Panc1 (cell line): ENCODE data around the gene WDR17. TPM values are rescaled to one million over a fixed set of nuclear protein-coding genes. Genes with fewer than 3 reads are reported as not detected.

Experiments
- ATAC-seq: fragments of 200-7000 bp; cut with Tn5 transposase; 2 replicates; pipeline ENCODE4 v1.9.1; 2020; ENCODE audit warnings: mild to moderate bottlenecking, moderate library complexity
- BruUV-seq: library from RNA; stranded (reverse); fragments of 400-500 nt; replicated peaks from 2 replicates; lab custom pipeline; 2021; lab: Mats Ljungman, UMichigan
- CTCF ChIA-PET: fragments of 300-600 bp; sonication (Branson Sonifier 250); formaldehyde crosslinking; loops from one replicate; lab custom pipeline; 2022; ENCODE audit warnings: antibody characterized with exemption; lab: Charles Lee
- POLR2A ChIA-PET: fragments of 300-600 bp; sonication (Branson Sonifier 250); formaldehyde crosslinking; loops from one replicate; lab custom pipeline; 2022; ENCODE audit warnings: antibody characterized with exemption; lab: Charles Lee
- DNase-seq: peaks from one replicate; pipeline ENCODE4 v3.0.0-alpha.2; 2010; ENCODE audit warnings: low read depth, low spot score
- H3K27ac ChIP-seq: 2 replicates; pipeline ENCODE4 v1.5.1; 2011; ENCODE audit warnings: mild to moderate bottlenecking, low read length, inconsistent platforms
- H3K27me3 ChIP-seq: fragments of 200-500 bp; sonication (Bioruptor generic); 2 replicates; pipeline ENCODE4 v1.6.0; 2014; ENCODE audit warnings: low read length, inconsistent platforms; ENCODE audit not compliant: control insufficient read depth, insufficient read depth
- H3K36me3 ChIP-seq: fragments of 200-500 bp; sonication (Bioruptor generic); 2 replicates; pipeline ENCODE4 v1.5.1; 2014; ENCODE audit warnings: inconsistent platforms, mild to moderate bottlenecking, low read length, moderate library complexity; ENCODE audit not compliant: control insufficient read depth, insufficient read depth
- H3K4me1 ChIP-seq: 2 replicates; pipeline ENCODE4 v1.5.1; 2011; ENCODE audit warnings: inconsistent platforms, mild to moderate bottlenecking, low read length, moderate library complexity; ENCODE audit not compliant: control insufficient read depth, insufficient read depth
- H3K4me3 ChIP-seq, 2 experiments: 2 replicates each; pipeline ENCODE4 v1.5.1; 2011 to 2012; ENCODE audit warnings: low read depth in 2 of 2, low read length in 2 of 2, mild to moderate bottlenecking in 2 of 2, inconsistent platforms in 1 of 2, moderate library complexity in 1 of 2
- H3K9me3 ChIP-seq: fragments of 200-500 bp; sonication (Bioruptor generic); 2 replicates; pipeline ENCODE4 v1.5.1; 2014; ENCODE audit warnings: low read depth, mild to moderate bottlenecking, inconsistent platforms, low read length, moderate library complexity; ENCODE audit not compliant: control insufficient read depth, insufficient read depth
- CTCF ChIP-seq: fragments of 450-650 bp; IDR thresholded peaks from 2 replicates; pipeline ENCODE4 v1.5.1; 2017; ENCODE audit warnings: mild to moderate bottlenecking
- POLR2AphosphoS5 ChIP-seq: IDR thresholded peaks from 2 replicates; pipeline ENCODE4 v1.6.1; 2012; ENCODE audit warnings: mild to moderate bottlenecking, low read depth, low read length, moderate library complexity
- REST ChIP-seq, 2 experiments: IDR thresholded peaks; 2 replicates each; pipeline ENCODE4 v1.6.1; 2011 to 2012; ENCODE audit warnings: low read depth in 2 of 2, control low read depth in 1 of 2, low read length in 1 of 2, mild to moderate bottlenecking in 1 of 2, moderate library complexity in 1 of 2; ENCODE audit not compliant: insufficient read depth in 1 of 2
- SIN3A ChIP-seq: IDR thresholded peaks from 2 replicates; pipeline ENCODE4 v1.6.1; 2012; ENCODE audit warnings: low read depth, mild to moderate bottlenecking, low read length, moderate library complexity, borderline replicate concordance; ENCODE audit not compliant: insufficient read depth
- TCF7L2 ChIP-seq: IDR thresholded peaks from 2 replicates; pipeline ENCODE4 v1.6.1; 2011; ENCODE audit warnings: mild to moderate bottlenecking, low read depth, low read length, inconsistent platforms
- in situ Hi-C: cut with HindIII; loops from 2 replicates; pipeline ENCODE4 v1.10.0; 2016; ENCODE audit warnings: low sequenced_read_pairs, low pct_unique_long_range_greater_than_20kb
- intact Hi-C: fragments of 100-400 bp; cut with micrococcal nuclease; formaldehyde crosslinking; loops from one replicate; pipeline ENCODE4 v1.10.0; 2022; ENCODE audit not compliant: unreplicated experiment
- total RNA-seq: library from RNA; stranded (reverse); gene quantifications from one replicate; pipeline ENCODE4 v1.2.1, GENCODE V29; 2021; ENCODE audit not compliant: unreplicated experiment

Gene WDR17
- total RNA-seq, 1 experiment from 2014 or later: 4.2 TPM

- Histone ChIP-seq H3K36me3 (no peaks in the 10 kb centered on the region), H3K4me3 (no peak overlapping the region), H3K27ac (no peak overlapping the region), H3K9me3 (no peaks in the 10 kb centered on the region), H3K27me3 (no peaks in the 10 kb centered on the region), H3K4me1 (no peaks in the 10 kb centered on the region)
- TF ChIP-seq TCF7L2: no peak
- TF ChIP-seq CTCF: no peak
- no peak for TF ChIP-seq POLR2AphosphoS5
- no peak for TF ChIP-seq REST (IDR thresholded peaks at IDR 0.05; ENCODE audit: insufficient read depth in 1 of 2, low read depth in 2 of 2, low read length in 1 of 2)
- TF ChIP-seq SIN3A: no peak
- intact Hi-C loops: loop anchor here (5.0 kb wide), 1 partner anchor 241 kb away; no protein-coding TSS in a partner anchor
- ChIA-PET POLR2A (no interaction called here), CTCF (no interaction called here)
- DNase-seq (no peak), ATAC-seq (no peak)
- no TSS peak for BruUV-seq
- in situ Hi-C loops: no loop called here
Observed at GRCh38 chr4:176036585-176037205, 28.9 kb upstream of the WDR17 start.

GRCh38 chr4:176038789-176039188 is 26.9 kb upstream of the WDR17 start:
- in situ Hi-C loops: no loop called here
- no peak overlapping the region for H3K27ac ChIP-seq
- DNase-seq: no peak
- ChIA-PET POLR2A (no interaction called here), CTCF (no interaction called here)
- BruUV-seq: no TSS peak
- TF ChIP-seq CTCF (no peak), SIN3A (no peak), REST (IDR thresholded peaks at IDR 0.05; ENCODE audit: insufficient read depth in 1 of 2, low read depth in 2 of 2, low read length in 1 of 2) (no peak), TCF7L2 (no peak), POLR2AphosphoS5 (no peak)
- no peaks in the 10 kb centered on the region for H3K36me3 ChIP-seq
- no peaks in the 10 kb centered on the region for H3K27me3 ChIP-seq
- no peak overlapping the region for H3K4me3 ChIP-seq
- intact Hi-C loops: loop anchor here (5.0 kb wide), 1 partner anchor 239 kb away; no protein-coding TSS in a partner anchor
- no peak for ATAC-seq
- H3K4me1 ChIP-seq: no peaks in the 10 kb centered on the region
- H3K9me3 ChIP-seq: no peaks in the 10 kb centered on the region
